ENCODE measurements around the gene LRRC72. TPM values are rescaled to one million over a fixed set of nuclear protein-coding genes. Genes with fewer than 3 reads are reported as not detected.

The LRRC72 gene
- total and polyA plus RNA-seq, 10 of the 15 experiments (the other 5 are each of a cell fraction or from before 2014, with no cell fraction given): not detected

DNA sequence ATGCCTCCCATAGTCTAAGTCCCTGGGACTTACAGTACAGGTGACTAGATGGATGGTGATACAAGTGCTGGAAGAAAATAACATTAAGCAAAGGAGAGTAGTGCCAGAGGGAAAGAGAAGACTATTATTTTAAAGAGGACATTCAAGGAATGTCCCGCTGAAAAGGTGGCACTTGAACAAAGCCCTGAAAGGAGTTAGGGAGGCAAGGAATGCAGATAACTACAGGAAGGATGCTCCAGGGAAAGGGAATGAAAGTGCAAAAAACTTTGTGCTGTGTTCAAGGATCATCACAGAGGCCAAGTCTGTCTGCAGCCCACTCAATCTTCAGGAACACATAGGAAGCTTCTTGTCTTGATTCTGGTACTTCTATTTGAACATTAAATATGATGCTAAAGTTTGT, 104.0 kb downstream of the LRRC72 start (continued):
- TF ChIP-seq, protein P1, sequence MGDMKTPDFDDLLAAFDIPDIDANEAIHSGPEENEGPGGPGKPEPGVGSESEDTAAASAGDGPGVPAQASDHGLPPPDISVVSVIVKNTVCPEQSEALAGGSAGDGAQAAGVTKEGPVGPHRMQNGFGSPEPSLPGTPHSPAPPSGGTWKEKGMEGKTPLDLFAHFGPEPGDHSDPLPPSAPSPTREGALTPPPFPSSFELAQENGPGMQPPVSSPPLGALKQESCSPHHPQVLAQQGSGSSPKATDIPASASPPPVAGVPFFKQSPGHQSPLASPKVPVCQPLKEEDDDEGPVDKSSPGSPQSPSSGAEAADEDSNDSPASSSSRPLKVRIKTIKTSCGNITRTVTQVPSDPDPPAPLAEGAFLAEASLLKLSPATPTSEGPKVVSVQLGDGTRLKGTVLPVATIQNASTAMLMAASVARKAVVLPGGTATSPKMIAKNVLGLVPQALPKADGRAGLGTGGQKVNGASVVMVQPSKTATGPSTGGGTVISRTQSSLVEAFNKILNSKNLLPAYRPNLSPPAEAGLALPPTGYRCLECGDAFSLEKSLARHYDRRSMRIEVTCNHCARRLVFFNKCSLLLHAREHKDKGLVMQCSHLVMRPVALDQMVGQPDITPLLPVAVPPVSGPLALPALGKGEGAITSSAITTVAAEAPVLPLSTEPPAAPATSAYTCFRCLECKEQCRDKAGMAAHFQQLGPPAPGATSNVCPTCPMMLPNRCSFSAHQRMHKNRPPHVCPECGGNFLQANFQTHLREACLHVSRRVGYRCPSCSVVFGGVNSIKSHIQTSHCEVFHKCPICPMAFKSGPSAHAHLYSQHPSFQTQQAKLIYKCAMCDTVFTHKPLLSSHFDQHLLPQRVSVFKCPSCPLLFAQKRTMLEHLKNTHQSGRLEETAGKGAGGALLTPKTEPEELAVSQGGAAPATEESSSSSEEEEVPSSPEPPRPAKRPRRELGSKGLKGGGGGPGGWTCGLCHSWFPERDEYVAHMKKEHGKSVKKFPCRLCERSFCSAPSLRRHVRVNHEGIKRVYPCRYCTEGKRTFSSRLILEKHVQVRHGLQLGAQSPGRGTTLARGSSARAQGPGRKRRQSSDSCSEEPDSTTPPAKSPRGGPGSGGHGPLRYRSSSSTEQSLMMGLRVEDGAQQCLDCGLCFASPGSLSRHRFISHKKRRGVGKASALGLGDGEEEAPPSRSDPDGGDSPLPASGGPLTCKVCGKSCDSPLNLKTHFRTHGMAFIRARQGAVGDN (IDR thresholded peaks at IDR 0.05): no peak
- TF ChIP-seq MYB (IDR thresholded peaks at IDR 0.05; ENCODE audit: borderline replicate concordance, low read depth, low read length) (no peak), ZNF384 (IDR thresholded peaks at IDR 0.05; ENCODE audit: borderline replicate concordance, low read depth, low read length) (no peak), ZNF24 (IDR thresholded peaks at IDR 0.05) (no peak), TCF7 (IDR thresholded peaks at IDR 0.05; ENCODE audit: borderline replicate concordance) (no peak), EP300 (IDR thresholded peaks at IDR 0.05; ENCODE audit: borderline replicate concordance in 1 of 2, control insufficient read depth in 1 of 2, low read depth in 2 of 2, low read length in 2 of 2) (no peak)
- TF ChIP-seq, protein P2, sequence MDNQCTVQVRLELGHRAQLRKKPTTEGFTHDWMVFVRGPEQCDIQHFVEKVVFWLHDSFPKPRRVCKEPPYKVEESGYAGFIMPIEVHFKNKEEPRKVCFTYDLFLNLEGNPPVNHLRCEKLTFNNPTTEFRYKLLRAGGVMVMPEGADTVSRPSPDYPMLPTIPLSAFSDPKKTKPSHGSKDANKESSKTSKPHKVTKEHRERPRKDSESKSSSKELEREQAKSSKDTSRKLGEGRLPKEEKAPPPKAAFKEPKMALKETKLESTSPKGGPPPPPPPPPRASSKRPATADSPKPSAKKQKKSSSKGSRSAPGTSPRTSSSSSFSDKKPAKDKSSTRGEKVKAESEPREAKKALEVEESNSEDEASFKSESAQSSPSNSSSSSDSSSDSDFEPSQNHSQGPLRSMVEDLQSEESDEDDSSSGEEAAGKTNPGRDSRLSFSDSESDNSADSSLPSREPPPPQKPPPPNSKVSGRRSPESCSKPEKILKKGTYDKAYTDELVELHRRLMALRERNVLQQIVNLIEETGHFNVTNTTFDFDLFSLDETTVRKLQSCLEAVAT (IDR thresholded peaks at IDR 0.05): no peak
- TF ChIP-seq, protein P3, sequence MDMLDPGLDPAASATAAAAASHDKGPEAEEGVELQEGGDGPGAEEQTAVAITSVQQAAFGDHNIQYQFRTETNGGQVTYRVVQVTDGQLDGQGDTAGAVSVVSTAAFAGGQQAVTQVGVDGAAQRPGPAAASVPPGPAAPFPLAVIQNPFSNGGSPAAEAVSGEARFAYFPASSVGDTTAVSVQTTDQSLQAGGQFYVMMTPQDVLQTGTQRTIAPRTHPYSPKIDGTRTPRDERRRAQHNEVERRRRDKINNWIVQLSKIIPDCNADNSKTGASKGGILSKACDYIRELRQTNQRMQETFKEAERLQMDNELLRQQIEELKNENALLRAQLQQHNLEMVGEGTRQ (IDR thresholded peaks at IDR 0.05; ENCODE audit: borderline replicate concordance, low read depth, low read length): no peak

Other genes with a start within 250 kb of the LRRC72 start
- not detected in 2 replicates for gene CRPPA, start 105.3 kb upstream of the LRRC72 start, total RNA-seq (2014; rRNA removed)
- gene CRPPA, start 105.3 kb upstream of the LRRC72 start, total RNA-seq (2014; rRNA removed; fragmentation: Illumina TruSeq; extraction: Trizol): not detected in 2 replicates
- not detected in 2 replicates for gene CRPPA, start 105.3 kb upstream of the LRRC72 start, total RNA-seq (2021)
- gene CRPPA, start 105.3 kb upstream of the LRRC72 start, polyA plus RNA-seq (2011; rRNA removed): 0.01 TPM in 1 of 2 replicates, not detected in the other
- not detected in 2 replicates for gene CRPPA, start 105.3 kb upstream of the LRRC72 start, polyA plus RNA-seq (2014; fragmentation: Illumina TruSeq; extraction: Trizol)
- gene CRPPA, start 105.3 kb upstream of the LRRC72 start, polyA plus RNA-seq (2014; fragmentation: Nextera tagmentation; extraction: Ambion mirVana): not detected
- gene CRPPA, start 105.3 kb upstream of the LRRC72 start, polyA plus RNA-seq (2014; rRNA removed): not detected in 2 replicates
- gene CRPPA, start 105.3 kb upstream of the LRRC72 start, polyA plus RNA-seq (2016; fragmentation: Nextera tagmentation; extraction: Ambion mirVana): not detected
- not detected in 2 replicates for gene SOSTDC1, start 61.1 kb upstream of the LRRC72 start, total RNA-seq (2014; rRNA removed)
- gene SOSTDC1, start 61.1 kb upstream of the LRRC72 start, total RNA-seq (2014; rRNA removed; fragmentation: Illumina TruSeq; extraction: Trizol): not detected in 2 replicates
- not detected in 2 replicates for gene SOSTDC1, start 61.1 kb upstream of the LRRC72 start, total RNA-seq (2021)
- gene SOSTDC1, start 61.1 kb upstream of the LRRC72 start, polyA plus RNA-seq (2011; rRNA removed): not detected in 2 replicates
- not detected in 2 replicates for gene SOSTDC1, start 61.1 kb upstream of the LRRC72 start, polyA plus RNA-seq (2014; fragmentation: Illumina TruSeq; extraction: Trizol)
- not detected for gene SOSTDC1, start 61.1 kb upstream of the LRRC72 start, polyA plus RNA-seq (2014; fragmentation: Nextera tagmentation; extraction: Ambion mirVana)
- 0.06 TPM in 1 of 2 replicates, not detected in the other for gene SOSTDC1, start 61.1 kb upstream of the LRRC72 start, polyA plus RNA-seq (2014; rRNA removed)
- not detected for gene SOSTDC1, start 61.1 kb upstream of the LRRC72 start, polyA plus RNA-seq (2016; fragmentation: Nextera tagmentation; extraction: Ambion mirVana)
- gene ANKMY2, start 118.9 kb downstream of the LRRC72 start, total RNA-seq (2014; rRNA removed): 0.11 and 0.16 TPM in 2 replicates
- 0.32 and 0.45 TPM in 2 replicates for gene ANKMY2, start 118.9 kb downstream of the LRRC72 start, total RNA-seq (2014; rRNA removed; fragmentation: Illumina TruSeq; extraction: Trizol)
- 0.33 and 0.37 TPM in 2 replicates for gene ANKMY2, start 118.9 kb downstream of the LRRC72 start, total RNA-seq (2021)
- 0.12 and 0.14 TPM in 2 replicates for gene ANKMY2, start 118.9 kb downstream of the LRRC72 start, polyA plus RNA-seq (2011; rRNA removed)
- 0.28 and 0.36 TPM in 2 replicates for gene ANKMY2, start 118.9 kb downstream of the LRRC72 start, polyA plus RNA-seq (2014; fragmentation: Illumina TruSeq; extraction: Trizol)
- under 1 TPM; 0.31 to 0.37 TPM for gene ANKMY2, start 118.9 kb downstream of the LRRC72 start, polyA plus RNA-seq (2014; fragmentation: Nextera tagmentation; extraction: Ambion mirVana)
- gene ANKMY2, start 118.9 kb downstream of the LRRC72 start, polyA plus RNA-seq (2014; rRNA removed): 0.10 and 0.25 TPM in 2 replicates
- gene ANKMY2, start 118.9 kb downstream of the LRRC72 start, polyA plus RNA-seq (2016; fragmentation: Nextera tagmentation; extraction: Ambion mirVana): under 1 TPM; 0.28 to 0.48 TPM
- 1.3 TPM in 2 replicates for gene BZW2, start 119.4 kb downstream of the LRRC72 start, total RNA-seq (2014; rRNA removed)
- 1.2 and 2.5 TPM in 2 replicates for gene BZW2, start 119.4 kb downstream of the LRRC72 start, total RNA-seq (2014; rRNA removed; fragmentation: Illumina TruSeq; extraction: Trizol)
- gene BZW2, start 119.4 kb downstream of the LRRC72 start, total RNA-seq (2021): 1.6 and 2.4 TPM in 2 replicates
- 2.3 and 3.1 TPM in 2 replicates for gene BZW2, start 119.4 kb downstream of the LRRC72 start, polyA plus RNA-seq (2011; rRNA removed)
- gene BZW2, start 119.4 kb downstream of the LRRC72 start, polyA plus RNA-seq (2014; fragmentation: Illumina TruSeq; extraction: Trizol): 3.1 and 5.7 TPM in 2 replicates
- 1 to 10 TPM; 3.8 to 3.9 TPM for gene BZW2, start 119.4 kb downstream of the LRRC72 start, polyA plus RNA-seq (2014; fragmentation: Nextera tagmentation; extraction: Ambion mirVana)
- gene BZW2, start 119.4 kb downstream of the LRRC72 start, polyA plus RNA-seq (2014; rRNA removed): 1.7 and 1.8 TPM in 2 replicates
- gene BZW2, start 119.4 kb downstream of the LRRC72 start, polyA plus RNA-seq (2016; fragmentation: Nextera tagmentation; extraction: Ambion mirVana): 1 to 10 TPM; 5.8 to 6.8 TPM
- gene TSPAN13, start 226.9 kb downstream of the LRRC72 start, total RNA-seq (2014; rRNA removed): not detected in 2 replicates
- not detected in 2 replicates for gene TSPAN13, start 226.9 kb downstream of the LRRC72 start, total RNA-seq (2014; rRNA removed; fragmentation: Illumina TruSeq; extraction: Trizol)
- 0.26 and 0.35 TPM in 2 replicates for gene TSPAN13, start 226.9 kb downstream of the LRRC72 start, total RNA-seq (2021)
- not detected in 2 replicates for gene TSPAN13, start 226.9 kb downstream of the LRRC72 start, polyA plus RNA-seq (2011; rRNA removed)
- gene TSPAN13, start 226.9 kb downstream of the LRRC72 start, polyA plus RNA-seq (2014; fragmentation: Illumina TruSeq; extraction: Trizol): not detected in 2 replicates
- not detected for gene TSPAN13, start 226.9 kb downstream of the LRRC72 start, polyA plus RNA-seq (2014; fragmentation: Nextera tagmentation; extraction: Ambion mirVana)
- not detected in 2 replicates for gene TSPAN13, start 226.9 kb downstream of the LRRC72 start, polyA plus RNA-seq (2014; rRNA removed)
- under 1 TPM in 1 of 2 experiments, not detected in 1; 0.37 TPM for gene TSPAN13, start 226.9 kb downstream of the LRRC72 start, polyA plus RNA-seq (2016; fragmentation: Nextera tagmentation; extraction: Ambion mirVana)